ENCODE results near the gene JMJD7.

- TF ChIP-seq POLR2A (IDR thresholded peaks at IDR 0.05) (no peak), CTCF (IDR thresholded peaks at IDR 0.05 in 8 of 11, conservative IDR thresholded peaks at IDR 0.05 in 3 of 11) (no peak), POLR2AphosphoS5 (IDR thresholded peaks at IDR 0.05) (no peak)
These were observed 45.8 kb downstream of the JMJD7 start for GRCh38 chr15:41873711-41874110.
